Thyroid gland (tissue), 4 donors: ENCODE results near the gene ZNF423.

ENCODE experiments used
- CTCF ChIP-seq, 6 experiments: fragments of 200-600 bp in 3 of 6; fragments of 450-650 bp in 3 of 6; sonication (generic) in 3 of 6; IDR thresholded peaks; one replicate each; pipeline ENCODE4 v1.5.1; 2016 to 2019; ENCODE audit warnings: antibody characterized with exemption in 6 of 6, mild to moderate bottlenecking in 2 of 6, inconsistent platforms in 1 of 6, moderate library complexity in 1 of 6
- POLR2A ChIP-seq, 2 donors: fragments of 450-650 bp; IDR thresholded peaks; one replicate each; pipeline ENCODE4 v1.6.1; 2017; ENCODE audit warnings: antibody characterized with exemption in 2 of 2, mild to moderate bottlenecking in 2 of 2, moderate library complexity in 1 of 2

GRCh38 chr16:49545243-49545642 lies 310.7 kb downstream of the ZNF423 start:
- TF ChIP-seq CTCF (IDR thresholded peaks at IDR 0.05) = no peak
- TF ChIP-seq POLR2A (IDR thresholded peaks at IDR 0.05) = no peak
